BLaER1 treated with 17β-estradiol and CSF1 and Interleukin-3, amounts not matched to agents 10 nM and 100 nM (cell line): ENCODE data around the gene RNF151.

Experiments used
- H3K27ac ChIP-seq, 11 experiments: shearing (Covaris generic); formaldehyde crosslinking; 2 replicates each; pipeline ENCODE4 v1.8.1; 2022
- H3K27me3 ChIP-seq, 11 experiments: shearing (Covaris generic); formaldehyde crosslinking; 2 replicates each; pipeline ENCODE4 v1.8.1; 2022
- H3K36me3 ChIP-seq, 11 experiments: shearing (Covaris generic); formaldehyde crosslinking; 2 replicates each; pipeline ENCODE4 v1.8.1; 2022
- H3K4me1 ChIP-seq, 10 experiments: shearing (Covaris generic); formaldehyde crosslinking; 2 replicates each; pipeline ENCODE4 v1.8.1; 2022
- H3K4me2 ChIP-seq, 11 experiments: shearing (Covaris generic); formaldehyde crosslinking; 2 replicates each; pipeline ENCODE4 v1.8.1; 2022
- H3K4me3 ChIP-seq, 10 experiments: shearing (Covaris generic); formaldehyde crosslinking; 2 replicates each; pipeline ENCODE4 v1.8.1; 2022
- H3K9ac ChIP-seq, 11 experiments: shearing (Covaris generic); formaldehyde crosslinking; 2 replicates each; pipeline ENCODE4 v1.8.1; 2022
- H3K9me3 ChIP-seq, 11 experiments: shearing (Covaris generic); formaldehyde crosslinking; replicated peaks in 1 of 11; 2 replicates each; pipeline ENCODE4 v1.8.1; 2022
- H4K20me1 ChIP-seq, 11 experiments: shearing (Covaris generic); formaldehyde crosslinking; 2 replicates each; pipeline ENCODE4 v1.8.1; 2022
- Cebpa-rat ChIP-seq, 11 experiments: shearing (Covaris generic); IDR thresholded peaks; 2 replicates each; pipeline ENCODE4 v1.8.1; 2022

Gene RNF151

GRCh38 chr16:1968146-1968953, 1.7 kb downstream of the RNF151 start:
- Histone ChIP-seq H3K4me3 (no peak overlapping the region), H3K4me1 (peaks cover 35 to 41% (median 36%) of the 10 kb centered on the region in 10 experiments), H3K27ac (no peak overlapping the region), H3K27me3 (no peaks in the 10 kb centered on the region), H3K4me2 (no peak overlapping the region), H3K36me3 (peaks cover 0 to 27% (median 13%) of the 10 kb centered on the region in 11 experiments; a peak in 20 of 22 replicates), H3K9ac (peak overlapping the region in 3 of 11 experiments; percentile 8 to 15 (median 9); a peak in 2 of 22 replicates), H3K9me3 (no peaks in the 10 kb centered on the region; a peak in 1 of 22 replicates), H4K20me1 (peaks cover 9 to 39% (median 23%) of the 10 kb centered on the region in 11 experiments)
- TF ChIP-seq Cebpa-rat (IDR thresholded peaks at IDR 0.05) = no peak

DNA sequence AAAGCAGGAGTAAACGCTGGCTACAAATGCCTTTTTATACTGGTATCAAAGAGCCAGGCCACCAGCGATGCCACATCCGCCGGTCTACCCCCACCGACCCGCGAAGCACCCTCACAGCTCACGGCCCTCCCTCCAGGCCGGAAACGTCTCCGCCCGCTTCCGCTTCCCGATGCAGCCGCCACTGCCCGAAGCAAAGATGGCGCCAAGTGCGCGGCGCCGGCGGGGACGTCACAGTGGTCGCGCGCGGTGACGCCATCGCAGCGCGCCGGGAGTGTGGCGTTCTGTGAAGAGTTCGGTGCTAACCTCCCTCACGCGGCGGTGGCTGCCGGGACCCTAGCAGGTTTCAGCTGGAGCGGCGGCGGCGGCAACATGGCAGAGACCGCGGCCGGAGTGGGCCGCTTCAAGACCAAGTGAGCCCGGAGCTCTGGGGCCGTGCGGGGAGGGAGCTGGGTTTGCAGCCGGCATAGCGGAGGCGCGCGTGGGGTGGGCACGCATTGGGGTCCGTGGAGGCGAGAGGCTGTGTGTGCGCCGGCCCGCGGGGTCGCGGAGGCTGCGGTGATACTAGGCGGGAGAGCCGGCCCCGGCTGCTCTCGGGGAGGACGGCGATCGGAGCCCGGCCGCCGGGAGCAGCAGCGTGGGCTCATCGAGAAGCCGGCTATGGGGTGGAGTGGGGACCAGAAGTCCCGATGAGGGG, 5.3 kb downstream of the RNF151 start, which contains the start of gene TBL3:
Gene TBL3, plus strand, starts transcription at position 258 of the 694 bp plus-strand sequence. Its CDS starts 112 bp downstream, at position 370.
- no peak for TF ChIP-seq Cebpa-rat (IDR thresholded peaks at IDR 0.05)

GRCh38 chr16:1972490-1972877, 5.8 kb downstream of the RNF151 start:
- no peaks in the 10 kb centered on the region for H3K9me3 ChIP-seq
- peak overlapping the region; percentile 85 to 96 (median 91) for H3K9ac ChIP-seq
- peak overlapping the region; percentile 85 to 98 (median 97) for H3K4me3 ChIP-seq
- peaks cover 0 to 53% (median 37%) of the 10 kb centered on the region in 11 experiments; a peak in 17 of 22 replicates for H4K20me1 ChIP-seq
- H3K27me3 ChIP-seq = peaks cover 0 to 1% (median under 1%) of the 10 kb centered on the region in 11 experiments; a peak in 5 of 22 replicates
- peaks cover 23 to 28% (median 26%) of the 10 kb centered on the region in 10 experiments for H3K4me1 ChIP-seq
- H3K4me2 ChIP-seq = peak overlapping the region; percentile 96 to 100 (median 99)
- H3K36me3 ChIP-seq = peaks cover 34 to 42% (median 36%) of the 10 kb centered on the region in 11 experiments
- no peak for TF ChIP-seq Cebpa-rat (IDR thresholded peaks at IDR 0.05)
- H3K27ac ChIP-seq = peak overlapping the region; percentile 85 to 96 (median 90)

More for the DNA sequence above, 5.3 kb downstream of the RNF151 start, which contains the start of gene TBL3:
- Histone ChIP-seq H3K4me3 (peak within 1 kb of the TSS; percentile 85 to 98 (median 97)), H3K36me3 (peaks cover 29 to 42% (median 33%) of the 10 kb centered on the region in 11 experiments), H3K4me2 (peak within 1 kb of the TSS; percentile 97 to 100 (median 99)), H4K20me1 (peaks cover 0 to 50% (median 35%) of the 10 kb centered on the region in 11 experiments; a peak in 17 of 22 replicates), H3K9ac (peak within 1 kb of the TSS; percentile 85 to 96 (median 91)), H3K9me3 (no peaks in the 10 kb centered on the region), H3K27me3 (no peaks in the 10 kb centered on the region), H3K27ac (peak within 1 kb of the TSS; percentile 85 to 96 (median 90)), H3K4me1 (peaks cover 23 to 28% (median 26%) of the 10 kb centered on the region in 10 experiments)

- no peak overlapping the region for H3K27ac ChIP-seq
- peak overlapping the region; percentile 85 to 96 (median 91); a peak in 19 of 22 replicates for H3K9ac ChIP-seq
- TF ChIP-seq Cebpa-rat (IDR thresholded peaks at IDR 0.05) = no peak
- H3K36me3 ChIP-seq = peaks cover 45 to 53% (median 47%) of the 10 kb centered on the region in 11 experiments
- H3K4me3 ChIP-seq = peak overlapping the region in 9 of 10 experiments; percentile 85 to 98 (median 97); a peak in 12 of 20 replicates
- peaks cover 23 to 28% (median 26%) of the 10 kb centered on the region in 10 experiments for H3K4me1 ChIP-seq
- peak overlapping the region; percentile 96 to 100 (median 99) for H3K4me2 ChIP-seq
- no peaks in the 10 kb centered on the region for H3K9me3 ChIP-seq
- peaks cover 7 to 13% (median 11%) of the 10 kb centered on the region in 11 experiments for H3K27me3 ChIP-seq
- H4K20me1 ChIP-seq = peaks cover 0 to 64% (median 49%) of the 10 kb centered on the region in 11 experiments; a peak in 19 of 22 replicates
These were observed 7.0 kb downstream of the RNF151 start for GRCh38 chr16:1973461-1974156.

- H3K4me1 ChIP-seq = peaks cover 23 to 30% (median 26%) of the 10 kb centered on the region in 10 experiments
- no peak overlapping the region for H3K4me3 ChIP-seq
- peaks cover 52 to 61% (median 55%) of the 10 kb centered on the region in 11 experiments for H3K36me3 ChIP-seq
- TF ChIP-seq Cebpa-rat (IDR thresholded peaks at IDR 0.05) = no peak
- H3K4me2 ChIP-seq = no peak overlapping the region; a peak in 1 of 22 replicates
- H3K9ac ChIP-seq = 0 out of 22 replicates have a peak overlapping the region, but pooled peaks of 1 of the 11 experiments have one; percentile 92
- H3K9me3 ChIP-seq = no peaks in the 10 kb centered on the region
- H4K20me1 ChIP-seq = peaks cover 0 to 72% (median 57%) of the 10 kb centered on the region in 11 experiments; a peak in 19 of 22 replicates
- H3K27ac ChIP-seq = no peak overlapping the region
- peaks cover 15 to 21% (median 19%) of the 10 kb centered on the region in 11 experiments for H3K27me3 ChIP-seq
These were observed 7.8 kb downstream of the RNF151 start for GRCh38 chr16:1974157-1975070.

- Histone ChIP-seq H3K4me1 (peaks cover 19 to 37% (median 24%) of the 10 kb centered on the region in 10 experiments), H4K20me1 (peaks cover 0 to 84% (median 69%) of the 10 kb centered on the region in 11 experiments; a peak in 19 of 22 replicates), H3K4me2 (no peak overlapping the region), H3K9ac (no peak overlapping the region), H3K9me3 (no peaks in the 10 kb centered on the region), H3K27ac (no peak overlapping the region), H3K27me3 (peaks cover 27 to 33% (median 31%) of the 10 kb centered on the region in 11 experiments), H3K4me3 (no peak overlapping the region), H3K36me3 (peaks cover 54 to 65% (median 57%) of the 10 kb centered on the region in 11 experiments)
- no peak for TF ChIP-seq Cebpa-rat (IDR thresholded peaks at IDR 0.05)
These were observed 9.0 kb downstream of the RNF151 start for GRCh38 chr16:1975432-1976215.

DNA sequence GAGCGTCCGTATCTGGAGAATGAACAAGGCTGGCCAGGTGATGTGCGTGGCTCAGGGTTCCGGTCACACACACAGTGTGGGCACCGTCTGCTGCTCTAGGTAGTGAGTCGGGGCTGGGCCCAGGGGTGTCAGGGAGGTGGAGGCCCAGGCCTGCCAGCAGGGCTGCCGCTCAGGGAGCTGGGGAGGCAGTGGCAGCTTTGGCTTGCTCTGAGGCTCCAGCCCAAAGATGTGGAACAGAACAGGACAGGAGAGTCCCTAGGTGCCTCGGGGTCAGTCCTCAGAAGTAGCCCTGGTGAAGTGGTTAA, 9.5 kb downstream of the RNF151 start:
- no peak overlapping the region for H3K4me2 ChIP-seq
- H3K9me3 ChIP-seq = no peaks in the 10 kb centered on the region
- peaks cover 54 to 65% (median 57%) of the 10 kb centered on the region in 11 experiments for H3K36me3 ChIP-seq
- peaks cover 0 to 90% (median 74%) of the 10 kb centered on the region in 11 experiments; a peak in 19 of 22 replicates for H4K20me1 ChIP-seq
- H3K4me1 ChIP-seq = peaks cover 14 to 32% (median 18%) of the 10 kb centered on the region in 10 experiments
- TF ChIP-seq Cebpa-rat (IDR thresholded peaks at IDR 0.05) = no peak
- H3K27ac ChIP-seq = no peak overlapping the region
- H3K27me3 ChIP-seq = peaks cover 32 to 38% (median 37%) of the 10 kb centered on the region in 11 experiments
- no peak overlapping the region for H3K4me3 ChIP-seq
- H3K9ac ChIP-seq = no peak overlapping the region
